ENCODE data around the gene ADGRV1.

DNA sequence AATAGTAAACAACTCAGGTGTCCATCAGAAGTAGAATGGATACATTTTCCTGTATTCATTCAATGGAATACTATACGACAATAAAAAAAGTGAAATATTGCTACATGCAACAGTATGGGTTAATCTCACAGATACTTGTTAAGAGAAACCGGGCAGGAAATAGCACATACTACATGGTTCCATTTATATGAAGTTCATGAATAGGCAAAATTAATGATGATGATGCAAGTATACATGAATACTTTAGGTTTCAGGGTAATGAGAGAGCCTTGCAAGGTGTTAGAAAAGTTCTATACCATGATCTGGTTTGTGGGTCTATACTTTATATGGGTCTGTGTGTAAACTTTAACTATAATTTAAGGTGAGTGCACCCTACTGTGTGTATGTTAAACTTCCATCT lies 390.4 kb downstream of the ADGRV1 start:
- TF ChIP-seq, protein P1, sequence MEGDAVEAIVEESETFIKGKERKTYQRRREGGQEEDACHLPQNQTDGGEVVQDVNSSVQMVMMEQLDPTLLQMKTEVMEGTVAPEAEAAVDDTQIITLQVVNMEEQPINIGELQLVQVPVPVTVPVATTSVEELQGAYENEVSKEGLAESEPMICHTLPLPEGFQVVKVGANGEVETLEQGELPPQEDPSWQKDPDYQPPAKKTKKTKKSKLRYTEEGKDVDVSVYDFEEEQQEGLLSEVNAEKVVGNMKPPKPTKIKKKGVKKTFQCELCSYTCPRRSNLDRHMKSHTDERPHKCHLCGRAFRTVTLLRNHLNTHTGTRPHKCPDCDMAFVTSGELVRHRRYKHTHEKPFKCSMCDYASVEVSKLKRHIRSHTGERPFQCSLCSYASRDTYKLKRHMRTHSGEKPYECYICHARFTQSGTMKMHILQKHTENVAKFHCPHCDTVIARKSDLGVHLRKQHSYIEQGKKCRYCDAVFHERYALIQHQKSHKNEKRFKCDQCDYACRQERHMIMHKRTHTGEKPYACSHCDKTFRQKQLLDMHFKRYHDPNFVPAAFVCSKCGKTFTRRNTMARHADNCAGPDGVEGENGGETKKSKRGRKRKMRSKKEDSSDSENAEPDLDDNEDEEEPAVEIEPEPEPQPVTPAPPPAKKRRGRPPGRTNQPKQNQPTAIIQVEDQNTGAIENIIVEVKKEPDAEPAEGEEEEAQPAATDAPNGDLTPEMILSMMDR (IDR thresholded peaks at IDR 0.05; ENCODE audit: insufficient read depth, low read length, poor library complexity, severe bottlenecking), result no peak
- no peak for TF ChIP-seq EZH2phosphoT487 (conservative IDR thresholded peaks at IDR 0.05; ENCODE audit: low read length)

Measured in SU-DHL-6 (cell line).